GM19452 (cell line): ENCODE data around the gene FHL2.
"Not testable (repeated sequence)": the region's sequence is repeated elsewhere in the genome, so short reads cannot be mapped to it uniquely, and the experiment has no call there.

Source experiments
- ATAC-seq: cut with Tn5 transposase; IDR thresholded peaks from one replicate; pipeline ENCODE4 v1.9.1; 2021; ENCODE audit not compliant: unreplicated experiment

The FHL2 gene

DNA sequence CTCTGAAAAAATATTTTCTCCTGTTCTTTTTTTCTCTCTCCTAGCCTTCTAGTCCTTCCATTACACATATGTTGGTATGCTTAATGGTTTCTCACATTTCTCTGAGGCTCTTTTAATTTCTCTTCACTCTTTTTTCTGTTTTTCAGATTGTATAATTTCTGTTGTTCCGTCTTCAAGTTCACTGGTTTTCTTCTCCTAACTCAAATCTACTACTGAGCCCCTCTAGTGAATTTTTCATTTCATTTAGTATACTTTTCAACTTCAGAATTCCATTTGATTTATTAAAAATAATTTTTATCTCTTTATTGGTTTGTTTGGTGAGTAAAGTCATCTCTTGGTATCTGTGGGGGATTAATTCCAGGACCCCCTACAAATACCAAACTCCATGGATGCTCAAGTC lies 41.7 kb downstream of the FHL2 start:
- ATAC-seq, result no peak

DNA sequence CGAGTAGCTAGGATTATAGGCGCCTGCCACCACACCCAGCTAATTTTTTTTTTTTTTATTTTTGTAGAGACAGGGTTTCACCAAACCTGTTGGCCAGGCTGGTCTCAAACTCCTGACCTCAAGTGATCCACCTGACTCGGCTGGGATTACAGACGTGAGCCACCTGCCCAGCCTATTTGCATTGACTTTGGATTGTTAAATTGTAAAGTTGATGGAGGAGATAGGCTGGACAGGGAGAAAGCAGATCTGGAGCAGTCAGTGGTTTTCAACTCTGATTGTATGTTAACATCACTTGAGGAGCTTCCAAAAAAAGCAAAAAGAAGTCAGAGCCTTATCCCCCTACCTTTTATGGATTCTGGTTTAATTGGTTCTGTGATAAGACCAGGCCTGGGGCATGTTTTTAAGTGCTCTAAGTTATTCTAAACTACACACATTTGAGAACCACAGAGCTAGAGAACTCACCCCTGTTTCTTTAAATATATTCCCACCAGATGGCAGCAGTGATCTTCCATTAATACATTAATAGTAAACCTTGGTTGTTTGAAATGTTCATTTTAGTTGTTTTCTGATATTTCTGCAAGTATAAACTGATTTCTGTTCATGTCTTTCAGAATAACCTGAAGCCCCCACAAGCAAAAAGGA lies 54.0 kb downstream of the FHL2 start:
- no peak for ATAC-seq

DNA sequence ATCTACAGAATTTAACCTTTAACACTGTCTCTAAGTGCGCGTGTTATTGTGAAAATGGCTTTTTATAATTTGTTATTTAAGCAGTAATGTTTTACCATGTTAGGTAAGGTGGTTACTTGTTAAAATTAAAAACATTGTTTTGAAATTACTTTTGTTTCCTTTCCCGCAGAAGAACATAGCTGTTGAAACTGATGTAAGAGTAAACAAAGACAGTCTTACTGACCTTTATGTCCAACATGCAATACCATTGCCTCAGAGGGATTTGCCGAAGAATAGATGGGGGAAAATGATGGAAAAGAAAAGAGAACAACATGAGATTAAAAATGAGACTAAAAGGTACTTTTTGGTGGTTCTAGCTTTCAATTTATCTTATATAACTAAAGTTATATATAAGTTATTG lies 59.4 kb downstream of the FHL2 start:
- ATAC-seq, result no peak

DNA sequence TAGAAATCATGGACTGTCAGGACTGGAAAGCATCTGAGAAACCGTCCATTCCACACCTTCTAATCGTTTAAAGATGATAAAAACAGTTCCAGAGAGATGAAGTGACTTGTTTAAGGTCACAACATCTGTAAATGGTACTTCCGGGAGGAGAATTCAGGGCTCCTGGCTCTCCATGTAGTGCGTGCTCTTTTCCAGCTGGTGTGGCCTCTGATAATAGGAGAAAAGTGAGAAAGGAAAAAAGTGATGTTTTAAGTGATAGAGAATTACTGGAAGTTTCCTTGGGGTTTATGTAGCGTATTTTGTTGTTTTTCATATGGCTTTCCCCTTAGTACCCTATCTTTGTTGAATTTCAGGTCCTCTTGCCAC lies 60.8 kb downstream of the FHL2 start:
- ATAC-seq, result peak; percentile 28

DNA sequence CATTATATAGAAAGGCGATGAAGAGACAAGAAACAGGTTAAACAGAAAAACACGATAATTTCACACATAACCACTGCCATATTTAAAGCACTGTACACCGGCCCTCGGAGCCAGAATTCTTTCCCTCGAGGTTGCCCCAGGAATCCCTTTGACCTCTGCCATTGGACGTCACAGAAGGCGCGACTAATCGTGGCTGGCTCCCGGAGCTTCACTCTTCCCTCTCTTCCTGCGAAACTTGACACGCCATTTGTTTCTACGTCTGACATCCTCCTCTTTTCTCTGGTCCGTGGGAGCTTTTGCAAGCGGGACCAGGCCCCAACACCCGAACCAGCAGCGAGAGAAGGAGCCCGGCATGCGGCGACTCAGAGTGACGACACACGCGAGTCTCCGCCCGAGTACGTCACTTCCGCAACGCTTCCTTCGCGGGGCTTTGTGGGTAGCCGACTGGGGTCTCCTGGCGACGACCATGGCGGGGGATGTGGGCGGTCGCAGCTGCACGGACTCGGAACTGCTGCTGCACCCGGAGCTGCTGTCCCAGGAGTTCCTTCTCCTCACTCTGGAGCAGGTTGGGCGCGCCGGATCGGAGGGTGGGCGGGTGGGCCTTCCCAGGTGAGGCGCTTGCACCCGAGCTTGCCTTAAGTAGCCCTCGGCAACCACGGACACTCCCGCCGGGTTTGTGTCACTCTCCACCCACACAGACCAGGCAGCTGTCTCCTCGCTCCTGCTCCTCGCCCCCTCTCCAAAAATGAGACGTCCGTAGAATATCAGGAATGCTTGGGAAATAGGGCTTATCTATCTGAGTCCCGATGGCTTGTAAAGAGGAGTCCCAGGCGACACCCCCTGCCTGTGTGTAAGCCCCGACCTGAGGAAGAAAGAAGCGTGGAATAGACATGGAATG lies 61.5 kb downstream of the FHL2 start, which contains the start of gene C2orf49:
TSS of gene C2orf49 (plus strand) at position 419 of the 898 bp plus-strand sequence. CDS start at position 467, 48 bp downstream.
- peak; percentile 95 for ATAC-seq

DNA sequence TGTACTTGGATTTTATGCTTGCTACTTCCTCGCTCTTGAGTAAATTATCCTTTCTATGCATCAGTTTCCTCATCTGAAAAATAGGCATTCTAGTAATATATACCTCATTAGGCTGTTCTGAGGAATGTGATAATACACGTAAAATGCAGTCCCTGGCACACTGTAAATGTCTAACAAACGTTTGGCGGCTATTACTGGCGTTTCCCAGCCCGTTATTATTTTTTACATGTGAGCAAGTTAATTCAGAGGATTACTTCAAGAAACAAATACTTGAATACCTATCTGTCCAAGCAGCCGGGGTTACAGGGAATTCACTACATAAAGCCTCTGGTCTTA lies 62.1 kb downstream of the FHL2 start:
- ATAC-seq, result no peak

DNA sequence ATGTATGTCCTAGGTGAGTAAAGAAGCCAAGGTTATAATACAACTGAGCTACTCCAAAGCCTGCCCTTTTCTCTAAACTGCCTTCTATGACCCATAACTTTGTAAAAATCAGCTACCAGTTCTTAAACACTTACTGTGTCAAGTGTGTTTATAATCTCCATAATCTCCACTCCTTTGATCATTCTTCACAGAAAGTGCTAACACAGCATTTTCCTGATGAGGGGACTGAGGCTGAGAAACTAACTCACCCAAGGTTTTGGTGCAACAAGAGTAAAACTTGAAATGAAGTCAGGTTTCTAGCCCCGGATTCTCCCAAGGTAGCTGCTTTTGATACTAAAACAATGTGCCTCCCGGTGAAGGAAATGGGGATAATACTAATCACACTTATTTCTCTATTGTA lies 63.4 kb downstream of the FHL2 start:
- ATAC-seq, result no peak

DNA sequence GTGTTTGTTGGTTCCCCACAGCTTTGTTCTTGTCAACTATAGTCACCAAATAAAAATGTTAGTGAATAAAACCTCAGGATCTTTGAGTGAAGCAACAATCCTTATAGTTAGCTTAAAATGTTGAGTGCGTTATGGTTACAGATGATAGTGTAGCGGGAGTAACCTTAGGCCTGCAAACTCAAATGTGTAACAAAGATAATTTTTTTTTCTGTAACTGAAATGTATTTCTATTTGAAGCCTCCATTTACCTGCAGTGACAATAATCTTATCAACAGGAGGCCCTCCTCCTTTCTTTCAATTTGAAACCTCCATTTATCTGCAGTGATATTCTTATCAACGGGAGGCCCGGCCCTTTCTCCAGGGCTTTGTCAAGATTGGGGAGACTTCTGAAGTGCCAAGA lies 64.6 kb downstream of the FHL2 start:
- no peak for ATAC-seq

DNA sequence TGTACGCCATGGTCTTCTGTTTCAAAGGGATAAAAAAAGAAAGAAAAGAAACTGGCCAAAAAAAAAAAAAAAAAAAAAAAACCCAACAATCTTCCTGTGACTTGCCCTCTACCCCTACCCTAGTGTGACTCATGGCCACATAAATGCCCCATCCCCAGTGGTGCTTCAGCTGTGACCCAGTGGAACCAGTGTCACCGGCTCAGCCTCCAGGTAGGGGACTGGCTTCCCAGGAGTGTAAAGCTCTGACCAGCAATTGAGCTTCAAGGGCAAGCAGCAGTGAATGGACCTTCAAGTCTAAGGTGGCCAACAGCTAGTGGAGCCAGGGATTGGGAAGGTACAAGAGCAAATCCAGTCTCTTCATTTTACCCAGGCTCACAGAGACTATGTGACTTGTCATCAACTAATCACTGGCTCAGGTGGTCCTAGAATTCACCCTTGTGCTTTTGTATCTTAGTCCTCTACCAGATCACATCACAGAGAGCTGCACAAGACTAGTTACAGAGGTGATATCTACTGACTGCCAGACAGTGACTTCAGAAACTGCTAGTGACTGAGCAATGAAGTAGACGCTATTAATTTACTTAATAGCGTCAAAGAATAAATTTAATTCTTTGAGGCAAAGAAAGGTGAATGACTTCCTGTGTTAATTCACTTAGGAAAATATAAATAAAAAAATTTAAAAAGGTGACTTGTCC lies 68.0 kb downstream of the FHL2 start:
- no peak for ATAC-seq

DNA sequence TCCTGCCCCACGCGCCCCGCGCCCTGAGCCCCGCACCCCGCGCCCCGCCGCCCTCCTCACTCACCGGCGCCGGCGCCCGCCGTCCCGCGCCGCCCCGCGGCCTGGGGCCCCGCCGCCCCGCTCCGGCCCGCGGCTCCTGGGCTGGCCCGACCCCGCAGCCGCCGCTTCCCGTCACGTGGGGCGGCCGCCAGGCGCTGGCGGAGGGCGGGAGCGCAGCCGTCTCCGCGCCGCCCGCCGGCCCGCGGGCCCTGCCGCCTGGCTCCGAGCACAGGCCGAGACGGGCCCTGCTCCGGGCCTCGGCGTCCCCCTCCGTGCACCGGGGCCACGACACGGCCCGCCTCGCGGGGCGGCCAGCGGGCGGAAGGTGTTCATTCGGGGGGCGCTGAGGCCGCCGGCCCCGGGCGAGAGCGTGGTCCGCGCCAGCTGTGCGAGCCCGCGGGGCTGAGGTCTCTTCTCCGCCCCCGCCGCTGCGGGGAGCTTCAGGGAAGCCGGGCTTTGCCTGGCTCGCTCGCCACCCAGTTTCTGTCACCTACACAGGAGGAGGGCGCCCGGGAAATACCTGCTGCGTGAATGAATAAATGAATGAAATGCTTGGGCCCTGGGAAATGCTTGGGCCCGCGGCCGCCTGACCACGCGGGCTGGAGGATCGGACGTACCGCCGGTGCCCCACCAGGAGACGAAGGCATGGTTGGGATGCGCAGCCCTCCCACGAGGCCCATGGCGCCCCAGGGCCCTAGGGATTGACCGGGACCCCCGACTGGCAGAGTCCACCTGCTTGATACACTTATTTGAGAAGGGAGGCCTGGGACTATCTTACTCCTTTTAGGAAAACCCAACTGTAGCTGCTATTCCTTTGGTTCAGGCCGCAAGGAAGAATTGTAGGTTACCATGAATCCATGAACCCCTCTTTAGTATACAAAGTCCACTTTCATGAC lies 69.0 kb downstream of the FHL2 start, which contains the start of gene TGFBRAP1:
TSS of gene TGFBRAP1 (minus strand) at position 175 of the 935 bp plus-strand sequence. CDS start 21,434 bp downstream, outside the sequence.
- peak; percentile 72 for ATAC-seq

DNA sequence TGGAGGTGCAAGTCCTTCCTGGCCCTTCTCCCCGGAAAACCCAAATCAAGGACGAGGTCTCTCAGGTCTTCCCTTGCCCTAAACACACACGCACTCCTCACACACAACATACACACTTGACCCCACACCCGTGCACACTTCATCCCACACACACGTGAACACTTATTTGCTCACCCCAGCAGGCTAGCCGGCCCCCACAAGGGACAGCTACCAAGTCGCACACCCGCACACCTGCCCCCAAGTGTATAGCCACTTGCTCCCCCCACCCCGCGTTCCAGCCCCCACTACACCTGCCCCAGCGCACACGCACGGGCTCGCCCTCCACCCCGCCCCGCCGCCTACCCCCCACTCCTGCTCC lies 69.7 kb downstream of the FHL2 start:
- peak; percentile 1 for ATAC-seq

DNA sequence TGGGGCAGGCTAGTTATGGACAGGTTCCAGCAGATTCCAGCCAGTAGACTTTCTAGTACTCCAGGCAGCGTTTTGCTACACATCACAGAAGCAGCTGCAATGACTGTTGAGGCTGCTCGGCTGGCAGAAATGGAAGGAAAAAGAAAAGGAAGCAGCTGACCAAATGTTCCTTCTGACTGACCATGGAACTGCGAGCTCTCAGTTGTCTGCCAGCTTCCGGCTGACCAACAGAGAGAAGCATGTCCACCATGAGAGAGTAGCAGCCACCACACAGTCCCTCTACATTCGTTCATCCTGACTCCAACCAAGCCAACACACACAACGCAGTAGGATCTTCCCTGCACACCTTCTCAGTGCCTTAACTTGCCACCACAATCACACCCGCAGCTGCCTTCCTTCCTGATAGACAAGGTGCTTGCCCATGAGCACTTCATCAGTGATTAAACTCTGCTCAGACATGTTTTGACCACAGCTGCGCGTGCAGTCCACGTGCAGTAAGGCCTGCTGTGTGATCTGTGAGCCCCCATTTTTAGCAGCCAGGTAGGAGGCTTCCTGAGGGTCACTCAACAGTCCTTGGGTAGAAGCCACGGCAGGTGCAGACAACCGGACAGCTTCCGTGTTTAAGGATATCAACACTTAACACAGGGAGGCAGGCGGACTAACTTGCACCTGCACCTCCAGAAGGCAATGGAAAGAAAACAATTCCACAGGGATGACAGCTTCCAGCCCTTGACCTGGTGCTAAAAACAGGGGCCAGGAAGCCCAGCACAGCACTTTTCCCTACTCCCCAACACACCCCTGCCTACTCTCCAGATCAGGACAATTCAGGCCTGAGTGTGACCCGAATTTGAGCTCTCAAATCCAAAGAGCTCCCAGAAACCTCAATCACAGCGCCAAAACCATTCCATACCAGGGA lies 70.3 kb downstream of the FHL2 start:
- peak; percentile 40 for ATAC-seq

DNA sequence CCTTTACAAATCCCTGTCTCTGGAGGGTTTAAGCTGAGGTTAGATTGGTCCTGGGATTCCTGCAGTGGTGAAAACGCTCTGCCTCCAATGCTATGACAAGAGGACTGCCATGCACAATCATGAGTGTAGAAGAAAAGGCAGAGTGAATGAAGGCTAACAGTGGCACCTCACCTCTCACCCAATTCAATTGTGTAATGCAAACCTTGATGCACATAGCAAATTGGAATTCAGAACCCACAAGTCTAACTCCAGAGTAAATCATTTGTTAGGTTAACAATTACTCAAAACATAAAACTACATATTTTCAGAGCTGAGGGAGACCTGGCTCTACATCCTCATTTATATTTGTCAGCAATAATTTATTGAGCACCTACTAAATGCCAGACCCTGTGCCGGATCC lies 71.2 kb downstream of the FHL2 start:
- no peak for ATAC-seq

DNA sequence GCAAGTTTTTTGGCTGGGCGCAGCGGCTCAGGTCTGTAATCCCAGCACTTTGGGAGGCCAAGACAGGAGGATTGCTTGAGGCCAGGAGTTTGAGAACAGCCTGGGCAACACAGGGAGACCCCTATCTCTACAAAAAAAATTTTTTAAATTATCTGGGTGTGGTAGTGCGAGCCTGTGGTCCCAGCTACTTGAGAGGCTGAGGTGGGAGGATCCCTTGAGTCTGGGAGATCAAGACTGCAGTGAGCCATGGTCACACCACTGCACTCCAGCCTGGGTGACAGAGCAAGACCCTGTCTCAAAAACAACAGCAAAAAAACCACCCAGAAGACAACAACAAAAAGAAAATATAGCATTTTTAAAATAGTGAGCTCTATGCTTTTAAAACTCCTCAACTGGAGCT lies 71.6 kb downstream of the FHL2 start:
- ATAC-seq, result not testable (repeated sequence)

DNA sequence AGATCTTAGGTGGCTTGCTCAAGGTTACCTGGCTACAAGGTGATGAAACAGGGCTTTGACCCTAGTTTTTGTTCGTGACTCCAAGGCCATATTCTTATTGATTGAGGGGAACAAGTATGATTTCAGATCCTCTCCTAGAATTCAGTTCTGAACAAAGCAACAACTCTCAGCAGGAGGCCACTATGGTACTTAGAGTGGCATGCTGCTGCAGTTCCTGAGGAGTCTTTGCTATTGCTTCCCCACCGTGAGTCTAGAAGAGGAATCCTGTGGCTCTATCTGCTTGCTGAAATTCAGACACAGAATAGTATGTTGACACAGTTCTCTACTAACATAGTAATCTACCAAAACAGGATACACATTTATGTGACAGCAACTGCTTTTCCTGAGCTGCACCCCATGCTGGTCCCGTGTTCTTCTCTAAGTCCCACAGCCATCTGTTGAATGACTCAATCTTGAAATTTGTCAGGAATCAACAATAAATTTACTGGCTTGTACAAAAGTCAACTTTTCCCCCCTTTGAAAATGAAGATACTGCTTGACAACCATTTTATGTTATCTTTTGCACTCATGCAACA lies 73.4 kb downstream of the FHL2 start:
- no peak for ATAC-seq

DNA sequence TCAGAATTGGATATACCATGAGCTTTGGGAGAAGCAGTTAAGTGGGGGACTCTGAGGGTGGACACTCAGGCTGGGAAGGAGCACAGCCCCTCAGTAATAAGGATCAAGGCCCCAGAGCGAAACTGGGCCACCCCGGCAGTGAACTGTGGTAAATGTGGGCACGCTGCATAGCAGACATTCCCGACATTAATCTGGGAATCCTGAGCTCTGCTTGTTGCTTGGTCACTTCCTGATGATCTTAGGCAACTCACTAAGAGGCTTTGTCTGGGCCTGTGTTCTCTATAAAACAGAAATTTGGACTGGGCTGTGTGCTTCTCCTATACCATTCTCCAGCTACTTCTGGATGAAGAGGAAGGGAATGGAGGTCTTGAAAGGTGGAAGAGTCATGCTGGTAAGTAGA lies 74.1 kb downstream of the FHL2 start:
- ATAC-seq, result no peak

DNA sequence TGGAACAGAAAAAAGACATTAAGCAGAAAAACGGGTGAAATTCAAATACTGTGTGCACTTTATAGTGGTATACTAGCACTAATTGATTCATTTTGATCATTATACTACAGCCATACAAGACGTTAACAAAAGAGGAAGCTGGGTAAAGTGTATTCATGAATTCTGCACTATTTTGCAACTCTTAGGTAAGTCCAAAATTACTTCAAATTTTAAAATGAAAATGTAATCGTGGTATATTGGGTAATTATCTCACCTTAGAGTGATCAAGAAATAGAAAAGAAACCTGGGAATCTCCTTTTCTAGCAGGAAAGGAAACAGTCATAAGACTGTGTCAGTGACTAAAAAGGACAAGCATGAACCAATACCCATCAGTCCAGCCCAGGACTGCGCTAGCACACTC lies 74.8 kb downstream of the FHL2 start:
- ATAC-seq, result no peak

DNA sequence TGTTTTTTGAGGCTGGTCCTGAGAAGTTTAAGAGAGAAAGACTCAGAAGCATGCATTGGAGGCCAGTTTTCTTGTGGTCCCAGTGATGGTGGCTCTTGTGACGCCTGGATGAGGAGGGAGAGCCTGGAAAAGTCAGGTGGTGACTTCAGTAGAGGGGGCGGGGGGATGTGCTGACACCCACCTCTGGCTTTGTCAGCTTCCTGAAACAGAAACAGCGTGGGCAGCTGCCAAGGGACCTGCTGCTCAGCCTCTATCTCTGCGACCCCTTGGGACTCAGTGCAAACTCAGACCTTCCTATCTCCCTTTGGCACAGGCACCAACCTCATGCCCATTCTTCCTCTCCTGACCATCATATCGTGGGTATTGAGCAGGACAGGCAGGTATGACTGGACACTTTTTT lies 75.7 kb downstream of the FHL2 start:
- ATAC-seq, result no peak

DNA sequence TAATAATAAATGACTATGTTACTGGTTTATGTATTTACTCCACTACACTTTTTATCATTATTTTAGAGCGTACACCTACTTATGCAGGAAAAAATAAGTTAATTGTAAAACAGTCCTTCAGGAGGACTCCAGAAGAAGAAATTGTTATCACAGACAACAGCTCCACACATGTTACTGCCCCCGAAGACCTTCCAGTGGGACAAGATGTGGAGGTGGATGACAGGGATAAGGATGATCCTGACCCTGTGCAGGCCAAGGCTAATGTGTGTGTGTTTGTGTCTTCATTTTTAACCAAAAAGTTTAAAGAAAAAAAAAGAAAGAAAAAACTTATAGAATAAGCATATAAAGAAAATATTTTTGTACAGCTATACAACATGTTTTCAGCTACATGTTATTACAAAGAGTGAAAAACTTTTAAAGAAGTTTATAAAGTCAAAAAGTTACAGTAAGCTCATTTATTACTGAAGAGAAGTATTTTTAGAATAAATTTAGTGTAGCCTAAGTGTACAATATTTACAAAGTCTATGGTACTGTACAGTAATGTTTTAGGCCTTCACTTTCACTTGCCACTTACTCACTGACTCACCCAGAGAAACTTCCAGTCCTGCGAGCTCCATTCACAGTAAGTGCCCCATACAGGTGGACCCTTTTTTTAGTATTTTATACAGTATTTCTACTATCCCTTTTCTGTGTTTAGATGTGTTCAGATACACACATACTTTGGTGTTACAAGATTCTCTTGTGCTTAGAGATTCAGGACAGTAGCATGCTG lies 76.8 kb downstream of the FHL2 start:
- no peak for ATAC-seq
